DMS 273 (cell line): Measurements from ENCODE around the gene USP35.

Experiments
- DNase-seq: peaks from one replicate; lab custom pipeline; 2025; ENCODE audit not compliant: unreplicated experiment; lab: John Stamatoyannopoulos, UW

The USP35 gene

GRCh38 chr11:78188286-78189173 lies at the start of gene USP35, which contains the start of gene KCTD21:
TSS of gene USP35 (plus strand) at chr11:78188919. CDS start at chr11:78196246, 7,327 bp downstream.
TSS of gene KCTD21 (minus strand) at chr11:78188626. CDS start at chr11:78174554, 14,072 bp downstream.
- peak; percentile 96 for DNase-seq

DNA sequence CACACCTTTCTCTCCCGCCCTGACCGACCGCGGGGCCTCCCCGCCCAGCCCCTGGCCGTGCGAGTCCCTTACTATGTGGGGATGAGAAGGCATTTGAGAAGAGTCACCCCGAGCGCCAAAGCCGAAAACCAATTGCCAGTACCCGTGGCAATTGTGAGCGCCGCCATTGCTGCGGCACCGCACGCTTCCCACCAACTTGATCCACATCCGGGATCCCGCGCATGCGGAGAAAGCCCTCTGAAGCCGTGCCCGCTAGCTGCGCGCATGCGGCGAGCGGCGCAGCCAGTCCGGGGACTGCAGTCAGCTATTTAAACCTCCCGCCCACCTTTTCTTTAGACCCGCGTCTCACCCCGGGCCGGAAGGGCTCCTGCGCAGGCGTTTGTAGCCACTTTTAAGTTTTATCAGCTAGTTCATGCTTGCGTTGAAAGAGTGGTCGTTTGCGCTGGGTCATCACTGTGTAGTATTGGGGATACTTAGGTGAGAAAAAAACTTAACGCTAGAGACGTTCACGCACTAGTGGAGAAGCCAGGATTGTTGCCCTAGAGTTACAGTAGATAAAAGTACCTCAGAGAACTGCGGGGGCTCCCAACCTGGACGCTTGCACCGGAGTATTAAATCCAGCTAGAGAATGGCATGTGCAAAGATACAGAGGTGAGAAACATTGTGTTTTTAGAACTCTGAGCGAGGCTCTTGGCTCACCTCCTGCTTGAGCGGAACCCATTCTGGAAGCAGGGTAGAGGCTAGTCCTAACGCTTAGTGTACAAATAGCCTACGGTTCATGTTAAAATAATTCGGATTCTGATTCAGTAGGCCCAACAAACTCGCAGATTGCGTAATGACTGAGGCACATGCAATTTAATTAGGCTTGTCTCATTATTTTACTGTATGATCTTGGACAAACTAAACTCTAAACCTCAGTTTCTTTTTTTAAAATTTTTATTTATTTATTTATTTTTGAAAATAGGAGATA lies 49.0 kb upstream of the USP35 start, which contains the start of gene ALG8:
Gene ALG8 (minus strand): TSS at position 205 of the 970 bp plus-strand sequence. CDS start 38 bp downstream, at position 167.
- peak; percentile 97 for DNase-seq

DNA sequence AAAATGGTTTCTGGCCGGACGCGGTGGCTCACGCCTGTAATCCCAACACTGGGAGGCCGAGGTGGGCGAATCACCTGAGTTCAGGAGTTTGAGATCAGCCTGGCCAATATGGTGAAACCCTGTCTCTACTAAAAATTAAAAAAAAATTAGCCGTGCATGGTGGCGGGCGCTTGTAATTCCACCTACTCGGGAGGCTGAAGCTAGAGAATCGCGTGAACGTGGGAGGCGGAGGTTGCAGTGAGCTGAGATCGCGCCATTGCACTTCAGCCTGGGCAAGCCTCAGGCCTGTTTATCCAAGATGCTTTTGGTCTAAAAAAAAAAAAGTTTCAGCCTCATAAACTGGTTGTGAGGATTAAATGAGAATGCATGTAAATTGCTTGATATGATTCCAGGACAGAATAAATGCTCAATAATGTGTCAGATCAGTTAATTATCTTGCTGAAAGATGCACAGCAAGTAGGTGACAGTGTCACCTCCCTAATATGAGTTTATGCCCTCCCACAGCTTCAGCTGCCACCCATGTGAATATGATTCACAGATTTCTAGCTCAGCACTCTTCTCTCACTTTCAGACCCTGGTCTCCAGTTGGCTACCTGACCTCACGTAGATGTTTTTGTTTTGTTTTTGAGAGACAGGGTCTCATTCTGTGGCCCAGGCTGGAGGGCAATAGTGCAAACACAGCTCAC lies 48.2 kb upstream of the USP35 start:
- peak; percentile 3 for DNase-seq

DNA sequence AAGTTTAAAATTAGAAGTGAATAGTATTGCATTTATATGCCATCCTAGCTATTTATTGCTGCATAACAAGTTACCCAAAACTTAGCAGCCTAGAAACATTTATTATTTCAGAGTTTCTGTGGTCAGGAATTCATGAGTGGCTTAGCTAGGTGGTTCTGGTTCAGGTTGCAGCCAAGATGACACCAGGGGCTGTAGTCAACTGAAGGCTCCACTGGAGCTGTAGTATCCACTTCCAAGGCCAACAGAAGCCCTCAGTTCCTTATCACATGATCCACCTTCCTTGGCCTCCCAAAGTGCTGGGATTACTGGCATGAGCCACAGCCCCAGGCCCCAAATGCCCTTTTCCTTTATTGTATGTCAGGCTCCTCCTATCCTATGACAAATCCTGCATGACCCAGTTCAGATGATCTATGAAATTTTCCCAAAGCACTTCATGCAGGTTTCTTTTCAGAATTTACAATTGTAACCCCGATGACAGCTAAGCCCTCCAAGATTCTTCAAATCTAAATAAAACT lies 43.2 kb upstream of the USP35 start:
- DNase-seq = no peak

- no peak for DNase-seq
Measured at GRCh38 chr11:78147807-78148206, 40.9 kb upstream of the USP35 start.

DNA sequence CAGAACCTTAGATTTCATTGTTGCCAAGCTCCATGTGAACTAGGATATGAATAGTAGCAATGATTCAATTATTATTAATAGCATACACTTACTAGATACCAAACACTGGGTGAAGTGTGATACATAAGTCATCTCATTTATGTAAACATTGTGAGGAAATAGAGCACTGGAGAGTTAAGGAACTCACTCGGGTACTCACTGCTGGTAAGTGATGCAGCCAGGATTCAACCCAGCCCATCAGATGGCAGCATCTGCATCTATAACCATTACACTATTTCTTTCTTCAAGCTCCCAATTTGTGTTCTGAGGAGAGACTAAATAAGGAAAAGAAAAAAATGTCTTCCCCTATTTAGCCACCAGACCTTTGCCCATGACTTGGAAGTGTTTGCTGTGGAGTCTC lies 39.1 kb upstream of the USP35 start:
- no peak for DNase-seq

GRCh38 chr11:78150346-78150745 lies 38.4 kb upstream of the USP35 start:
- no peak for DNase-seq

DNA sequence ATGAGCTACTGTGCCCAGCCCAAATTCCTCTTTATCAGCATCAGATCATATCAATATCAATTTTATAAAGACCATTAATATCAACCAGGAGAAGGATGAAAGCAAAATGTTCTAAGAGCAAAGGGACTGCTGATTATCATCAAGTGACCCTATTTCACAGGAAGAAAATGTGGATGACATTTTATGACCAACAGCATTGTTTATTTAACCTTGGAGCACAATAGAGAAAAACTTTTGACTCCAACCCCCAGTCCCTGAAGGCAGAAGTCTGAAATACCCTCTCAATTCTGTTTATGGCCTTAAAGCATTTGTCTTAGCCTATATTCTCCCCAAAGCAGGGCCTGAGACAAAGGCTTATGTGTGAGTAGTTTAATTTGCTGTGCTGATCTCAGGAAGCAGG lies 38.0 kb upstream of the USP35 start:
- no peak for DNase-seq

DNA sequence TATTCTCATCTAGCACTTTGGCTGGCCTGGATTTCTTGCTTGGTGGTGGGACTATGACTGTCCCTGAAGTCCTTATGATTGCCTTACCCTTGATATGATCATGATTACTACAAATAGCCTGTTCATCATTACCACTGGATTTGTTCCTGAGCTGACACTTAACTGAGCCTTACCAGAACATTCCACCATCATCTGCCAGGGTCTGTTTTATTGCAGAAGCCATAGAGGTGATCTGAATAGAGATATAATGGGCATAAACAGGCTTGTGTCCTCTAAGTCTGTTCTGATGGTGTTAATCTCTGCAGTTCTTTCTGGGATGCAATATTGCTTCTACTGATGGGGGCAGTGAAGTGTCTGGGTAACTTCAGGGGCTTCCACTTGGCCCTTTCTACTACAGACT lies 36.9 kb upstream of the USP35 start:
- no peak for DNase-seq

DNA sequence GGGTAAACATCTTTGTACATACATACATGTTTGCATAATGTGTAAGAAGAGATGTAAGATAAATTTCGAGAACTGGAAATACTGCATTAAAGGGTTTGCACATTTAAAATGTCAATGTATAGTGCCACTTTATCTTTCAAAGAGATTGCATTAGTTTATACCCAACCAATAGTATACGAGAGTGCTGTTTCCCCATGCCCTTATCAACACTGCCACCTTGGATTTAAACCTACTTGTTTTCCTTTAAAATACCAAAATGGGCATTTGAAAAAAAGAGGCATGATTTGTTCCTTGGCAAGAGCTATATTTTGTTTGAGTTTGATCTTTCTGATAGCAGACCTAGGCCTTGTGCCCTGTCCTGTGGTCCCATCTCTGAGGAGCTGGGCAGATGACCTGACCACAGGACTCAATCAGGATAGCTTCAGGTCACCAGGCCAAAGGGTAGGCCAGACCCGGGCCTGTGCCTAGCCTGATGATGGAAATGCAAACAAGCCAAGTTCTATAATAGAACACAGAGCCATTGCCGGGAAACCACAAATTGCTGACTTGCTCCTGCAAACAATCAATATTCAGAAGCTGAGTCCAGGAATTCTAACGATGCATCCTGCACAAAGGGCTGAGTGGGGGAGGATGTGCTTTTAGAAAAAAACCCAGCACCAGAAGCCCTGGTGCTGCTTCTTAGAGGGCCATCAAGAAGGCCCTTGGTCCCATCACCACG lies 32.4 kb upstream of the USP35 start:
- no peak for DNase-seq

- no peak for DNase-seq
Measured at GRCh38 chr11:78158987-78159652, 29.6 kb upstream of the USP35 start.

- DNase-seq = no peak
Measured at GRCh38 chr11:78160557-78160956, 28.2 kb upstream of the USP35 start.

DNA sequence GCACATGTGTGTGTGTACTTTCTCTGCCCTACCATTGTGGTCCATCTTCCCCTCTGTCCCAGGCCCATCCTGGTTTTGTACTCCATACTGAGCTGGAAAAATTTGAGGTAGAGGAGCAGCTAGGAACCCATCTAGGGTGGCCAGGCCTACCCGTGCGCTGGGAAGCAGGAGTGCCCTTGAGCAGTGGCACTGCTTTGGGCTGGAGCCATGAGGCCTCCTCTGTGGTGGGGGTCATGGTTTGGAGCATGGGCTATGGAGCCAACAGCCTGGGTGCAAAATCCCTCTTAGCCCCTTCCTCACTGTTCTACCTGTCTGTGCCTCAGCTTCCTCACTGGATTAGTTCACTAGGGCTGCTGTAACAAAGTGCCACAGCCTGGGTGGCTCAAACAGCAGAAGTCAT lies 27.4 kb upstream of the USP35 start:
- DNase-seq = no peak

DNA sequence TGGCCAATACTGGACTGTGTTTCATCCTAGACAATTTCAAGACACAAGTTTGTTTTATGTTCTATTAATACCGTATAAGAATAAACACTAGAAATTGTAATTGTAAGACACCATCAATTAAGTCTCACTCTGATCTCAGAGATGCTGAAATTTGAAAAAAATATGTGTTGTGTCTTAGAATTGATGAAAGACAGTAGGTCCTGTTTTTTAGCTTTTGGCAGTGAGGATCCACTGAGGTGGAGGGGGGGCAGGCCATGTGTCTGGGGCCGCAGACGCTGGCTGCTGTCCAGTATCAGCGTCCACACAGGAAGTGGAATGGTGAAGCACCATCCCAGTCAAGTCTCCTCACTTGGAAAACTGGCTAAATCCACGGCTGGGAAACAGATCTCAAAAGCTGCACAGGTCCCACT lies 26.8 kb upstream of the USP35 start:
- no peak for DNase-seq

DNA sequence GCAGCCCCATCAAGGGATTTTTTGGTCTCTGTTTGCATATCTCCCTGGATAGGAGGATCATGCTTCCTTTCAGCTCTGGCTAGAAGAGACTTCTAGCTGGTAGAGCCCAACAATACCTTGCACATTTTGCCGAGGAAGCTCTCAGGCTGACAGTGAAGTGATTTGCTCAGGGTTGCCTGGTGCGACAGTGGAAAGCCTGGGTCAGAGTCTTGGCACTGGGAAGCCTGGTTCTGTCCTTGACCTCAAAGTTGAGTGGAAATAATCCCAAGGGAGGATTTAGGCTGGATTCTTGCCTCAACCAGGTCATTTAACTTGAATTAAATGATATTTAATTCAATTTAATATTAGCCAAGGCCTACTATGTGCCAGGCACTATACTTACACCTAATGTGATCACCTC lies 24.9 kb upstream of the USP35 start:
- DNase-seq = no peak

DNA sequence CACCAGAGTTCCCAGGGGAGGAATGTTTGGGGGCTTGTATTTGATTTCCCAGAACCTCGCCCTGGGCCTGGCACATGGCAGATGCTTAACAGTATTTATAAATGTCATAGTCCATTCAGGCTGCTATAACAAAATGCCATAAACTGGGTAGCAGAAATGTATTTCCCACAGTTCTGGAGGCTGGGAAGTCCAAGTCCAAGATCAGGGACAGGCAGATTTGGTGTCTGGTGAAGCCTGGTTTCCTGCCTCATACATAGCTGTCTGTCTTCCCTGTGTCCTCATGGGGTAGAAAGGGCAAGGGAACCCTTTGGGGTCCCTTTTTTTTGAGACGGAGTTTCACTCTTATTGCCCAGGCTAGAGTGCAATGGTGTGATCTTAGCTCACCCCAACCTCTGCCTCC lies 24.2 kb upstream of the USP35 start:
- no peak for DNase-seq

DNA sequence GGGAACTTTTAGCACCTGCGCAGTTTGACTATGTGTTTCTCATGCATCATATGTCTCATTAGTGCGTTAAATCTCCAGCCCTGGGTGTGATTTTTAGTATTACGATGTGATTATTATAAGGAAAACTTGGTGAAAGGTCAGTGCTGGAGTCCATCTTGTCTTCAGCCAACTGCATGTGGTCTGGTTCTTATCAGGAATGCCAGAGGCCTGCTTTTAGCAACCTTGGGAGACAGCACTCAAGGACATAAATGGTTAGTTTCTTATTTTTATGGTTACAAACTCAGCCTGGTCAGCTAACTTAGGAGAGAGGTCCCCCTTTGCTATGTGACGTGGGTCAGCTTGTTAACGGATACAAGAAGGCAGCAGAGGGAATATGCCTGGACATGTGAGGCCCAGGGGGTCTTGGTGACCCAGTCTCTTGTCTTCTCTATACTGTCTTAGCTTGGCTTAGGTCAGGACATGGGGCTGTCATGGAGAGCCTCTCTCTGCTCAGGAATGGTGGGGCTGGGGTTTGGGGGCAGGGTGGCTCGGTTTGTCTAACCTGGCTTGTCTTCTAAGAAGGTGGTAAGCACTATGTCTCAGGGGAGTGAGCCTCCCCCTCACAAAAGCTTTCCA lies 21.8 kb upstream of the USP35 start:
- DNase-seq = no peak

- peak; percentile 12 for DNase-seq
Measured at GRCh38 chr11:78168539-78169477, 19.9 kb upstream of the USP35 start.
